Large intestine (tissue), 3 donors: ENCODE measurements around the gene SCAPER. TPM values are rescaled to one million over a fixed set of nuclear protein-coding genes. Genes with fewer than 3 reads are reported as not detected.

Experiments
- DNase-seq, 2 donors: peaks; one replicate each; pipeline versions ENCODE4 v3.0.0 to v3.0.0-alpha.2; 2013
- H3K27ac ChIP-seq: one replicate; pipeline ENCODE4 v1.5.1; 2013; ENCODE audit warnings: low read length
- H3K27me3 ChIP-seq: 2 replicates; pipeline ENCODE4 v1.6.1; 2013; ENCODE audit warnings: low read length; ENCODE audit not compliant: control insufficient read depth, insufficient read depth
- H3K36me3 ChIP-seq: 2 replicates; pipeline ENCODE4 v1.6.1; 2013; ENCODE audit warnings: low read length; ENCODE audit not compliant: control insufficient read depth, insufficient read depth
- H3K4me1 ChIP-seq: one replicate; pipeline ENCODE4 v1.6.1; 2013; ENCODE audit warnings: low read length; ENCODE audit not compliant: control insufficient read depth, insufficient read depth
- H3K4me3 ChIP-seq: one replicate; pipeline ENCODE4 v1.5.1; 2013; ENCODE audit warnings: low read length
- H3K9me3 ChIP-seq: one replicate; pipeline ENCODE4 v1.6.1; 2013; ENCODE audit warnings: mild to moderate bottlenecking, low read depth, low read length, moderate library complexity; ENCODE audit not compliant: control insufficient read depth
- WGBS: methylation state at CpG from one replicate; pipeline ENCODE4 v1.1.5; 2013; ENCODE audit warnings: low lambda C conversion rate; ENCODE audit not compliant: insufficient coverage; 5-methylcytosine and 5-hydroxymethylcytosine counted together
- polyA plus RNA-seq: library from polyadenylated mRNA; unstranded; fragments of 120-200 nt; gene quantifications from one replicate; pipeline ENCODE4 v1.2.1, GENCODE V29; 2013

SCAPER gene
- polyA plus RNA-seq, 1 donor = 28.0 TPM

DNA sequence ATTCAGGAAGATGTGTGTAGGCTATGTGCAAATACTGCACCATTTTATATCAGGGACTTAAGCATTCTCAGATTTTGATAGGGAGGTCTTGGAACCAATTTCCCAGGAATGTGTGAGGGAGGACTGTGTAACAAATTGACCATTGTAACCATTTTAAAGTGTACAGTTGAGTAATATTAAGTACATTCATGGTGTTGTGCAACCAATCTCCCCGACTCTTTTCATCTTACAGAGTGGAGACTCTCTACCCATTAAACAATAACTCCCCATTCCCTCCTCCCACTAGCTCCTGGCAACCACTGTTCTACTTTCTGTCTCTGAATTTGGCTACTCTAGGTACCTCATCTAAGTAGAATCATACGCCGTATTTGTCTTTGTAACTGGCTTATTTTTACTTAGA lies 31.5 kb upstream of the SCAPER start:
- whole genome bisulfite sequencing = 67% methylated on average over 1 of the region's 3 CpGs

DNA sequence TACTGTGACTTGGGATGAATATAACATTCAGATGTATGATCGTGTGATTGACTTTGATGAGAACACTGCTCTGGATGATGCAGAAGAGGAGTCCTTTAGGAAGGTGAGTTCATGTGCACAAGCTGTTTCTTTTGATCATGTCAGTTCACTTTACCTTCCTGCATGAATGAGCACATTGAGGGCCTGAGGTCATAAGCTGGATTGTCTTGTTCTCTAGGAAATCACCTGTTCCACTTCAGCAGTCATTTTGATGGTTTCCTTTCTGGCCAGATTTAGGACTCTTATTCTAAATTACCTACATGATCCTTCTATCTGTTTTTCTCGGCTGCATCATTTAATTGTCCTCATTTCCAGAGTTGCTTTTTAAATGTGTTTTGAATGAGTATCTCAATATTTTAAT lies 30.5 kb upstream of the SCAPER start:
- DNase-seq = no peak
- Histone ChIP-seq H3K4me1 (peaks cover 10% of the 10 kb centered on the region), H3K27ac (no peak overlapping the region), H3K27me3 (no peaks in the 10 kb centered on the region), H3K4me3 (no peak overlapping the region), H3K36me3 (peaks cover 30% of the 10 kb centered on the region), H3K9me3 (no peaks in the 10 kb centered on the region)
- WGBS = 100% methylated on average over 1 of the region's 2 CpGs

More for the DNA sequence above, 31.5 kb upstream of the SCAPER start:
- Histone ChIP-seq H3K36me3 (peaks cover 30% of the 10 kb centered on the region), H3K27ac (no peak overlapping the region), H3K4me1 (peaks cover 4% of the 10 kb centered on the region), H3K4me3 (no peak overlapping the region), H3K9me3 (no peaks in the 10 kb centered on the region), H3K27me3 (no peaks in the 10 kb centered on the region)
- DNase-seq = no peak

GRCh38 chr15:76932135-76932966 lies 27.2 kb upstream of the SCAPER start:
- H3K27me3 ChIP-seq = no peaks in the 10 kb centered on the region
- H3K4me3 ChIP-seq = peak overlapping the region; percentile 73
- H3K4me1 ChIP-seq = peaks cover 17% of the 10 kb centered on the region
- no peaks in the 10 kb centered on the region for H3K9me3 ChIP-seq
- peak in 1 of 2 donors; percentile 61 for DNase-seq
- peaks cover 20% of the 10 kb centered on the region for H3K36me3 ChIP-seq
- 87% methylated on average over 2 of the region's 14 CpGs for WGBS
- peak overlapping the region; percentile 69 for H3K27ac ChIP-seq

GRCh38 chr15:76931397-76932134 lies 26.4 kb upstream of the SCAPER start, which contains the start of gene RCN2:
Gene RCN2, plus strand, starts transcription at chr15:76931749. Its CDS starts 93 bp downstream, at chr15:76931842.
- no peaks in the 10 kb centered on the region for H3K9me3 ChIP-seq
- no CpG with 5 or more reads among the region's 96 CpGs for WGBS
- peak; percentile 96 to 98 for DNase-seq
- H3K4me3 ChIP-seq = peak within 1 kb of the TSS; percentile 78
- H3K27me3 ChIP-seq = no peaks in the 10 kb centered on the region
- H3K36me3 ChIP-seq = peaks cover 15% of the 10 kb centered on the region
- H3K4me1 ChIP-seq = peaks cover 17% of the 10 kb centered on the region
- H3K27ac ChIP-seq = peak within 1 kb of the TSS; percentile 87

GRCh38 chr15:76930831-76931396 lies 25.8 kb upstream of the SCAPER start:
- peak in 1 of 2 donors; percentile 42 for DNase-seq

DNA sequence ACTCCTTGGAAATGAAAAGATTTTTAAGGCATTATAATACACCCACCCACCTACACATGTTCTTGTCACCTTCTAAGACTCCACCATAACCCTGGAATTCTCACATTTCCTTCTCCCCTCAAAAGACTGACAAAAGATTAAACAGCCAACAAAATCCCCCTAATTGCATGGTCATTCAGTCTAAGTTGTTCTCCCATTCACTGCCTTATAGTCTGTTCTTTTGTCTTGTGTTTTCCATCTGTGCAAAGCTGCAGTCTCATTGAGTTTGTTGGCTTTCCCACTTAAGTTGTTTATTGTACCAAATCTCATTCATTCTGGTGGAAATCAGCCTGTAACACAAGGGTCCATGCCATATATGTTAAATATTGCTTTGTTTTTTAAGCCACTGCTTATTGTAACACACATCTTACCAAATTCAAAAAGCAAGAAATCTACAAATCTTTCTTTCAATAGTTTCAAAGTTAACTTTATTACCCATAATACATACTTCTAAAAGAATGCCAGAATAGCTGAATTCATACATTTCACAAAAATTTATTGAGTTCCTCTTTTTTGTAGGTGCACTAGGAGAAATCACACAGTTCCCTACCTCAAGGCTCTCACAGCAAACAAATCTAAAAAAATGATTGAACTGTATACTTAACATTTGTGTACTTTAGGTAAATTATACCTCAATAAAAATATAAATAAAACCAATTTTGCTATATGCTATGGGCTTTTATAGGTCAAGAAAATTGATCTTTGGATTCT lies 24.0 kb upstream of the SCAPER start:
- no peak for DNase-seq
- H3K27ac ChIP-seq = no peak overlapping the region
- no peaks in the 10 kb centered on the region for H3K27me3 ChIP-seq
- H3K9me3 ChIP-seq = no peaks in the 10 kb centered on the region
- H3K36me3 ChIP-seq = peaks cover 4% of the 10 kb centered on the region
- H3K4me3 ChIP-seq = no peak overlapping the region
- peaks cover 17% of the 10 kb centered on the region for H3K4me1 ChIP-seq

More at GRCh38 chr15:76930831-76931396, 25.8 kb upstream of the SCAPER start:
- Histone ChIP-seq H3K36me3 (peaks cover 12% of the 10 kb centered on the region), H3K27ac (peak overlapping the region; percentile 87), H3K9me3 (no peaks in the 10 kb centered on the region), H3K4me1 (peaks cover 17% of the 10 kb centered on the region), H3K4me3 (peak overlapping the region; percentile 78), H3K27me3 (no peaks in the 10 kb centered on the region)
- WGBS = 40% methylated on average over 2 of the region's 7 CpGs

DNA sequence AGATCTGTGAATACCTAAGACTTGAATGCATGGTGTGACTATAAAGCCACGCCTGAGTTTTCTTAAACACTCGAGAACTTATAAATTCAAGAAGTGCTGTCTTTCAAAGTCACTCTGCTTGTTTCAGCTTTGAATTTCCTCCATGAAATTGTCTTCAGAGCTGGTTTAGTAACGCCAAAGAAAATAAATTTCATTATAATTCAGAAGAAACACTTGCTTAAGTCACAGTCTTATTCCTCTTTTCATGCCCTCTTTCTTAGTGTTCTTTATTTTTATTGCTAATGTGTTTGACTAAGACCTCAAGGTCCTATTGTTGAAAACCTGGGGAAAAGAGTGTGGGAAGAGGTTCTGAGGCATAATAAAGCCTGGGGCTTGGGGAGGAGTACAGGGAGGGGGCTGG lies 23.1 kb upstream of the SCAPER start:
- no peaks in the 10 kb centered on the region for H3K36me3 ChIP-seq
- H3K27me3 ChIP-seq = no peaks in the 10 kb centered on the region
- no peaks in the 10 kb centered on the region for H3K9me3 ChIP-seq
- DNase-seq = no peak
- H3K4me3 ChIP-seq = no peak overlapping the region
- H3K4me1 ChIP-seq = peaks cover 17% of the 10 kb centered on the region
- WGBS = 67% methylated on average over 2 of the region's 3 CpGs
- no peak overlapping the region for H3K27ac ChIP-seq

DNA sequence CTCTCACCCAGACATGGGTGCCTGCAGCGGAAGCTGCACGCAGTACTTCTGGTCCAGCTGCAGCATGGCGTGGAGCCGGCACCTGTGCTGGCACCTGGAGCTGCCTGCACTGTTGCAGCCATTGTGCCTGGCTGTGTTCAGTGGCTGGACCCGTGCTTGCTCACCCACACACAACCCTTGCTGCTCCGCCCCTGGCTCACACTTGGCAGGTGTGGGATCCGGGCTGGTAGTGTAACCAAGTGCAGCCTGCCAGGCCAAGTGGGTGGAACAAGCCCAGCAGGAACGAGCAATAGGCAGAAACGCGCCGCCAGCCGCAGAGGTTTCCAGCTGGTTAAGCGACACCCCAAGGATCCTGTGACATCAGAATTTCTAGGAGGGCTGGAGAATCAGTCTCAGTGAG lies 11.2 kb upstream of the SCAPER start:
- no peak for DNase-seq
- no peaks in the 10 kb centered on the region for H3K36me3 ChIP-seq
- H3K27me3 ChIP-seq = no peaks in the 10 kb centered on the region
- no peaks in the 10 kb centered on the region for H3K4me1 ChIP-seq
- no CpG with 5 or more reads among the region's 13 CpGs for whole genome bisulfite sequencing
- H3K27ac ChIP-seq = no peak overlapping the region
- no peaks in the 10 kb centered on the region for H3K9me3 ChIP-seq
- H3K4me3 ChIP-seq = no peak overlapping the region

DNA sequence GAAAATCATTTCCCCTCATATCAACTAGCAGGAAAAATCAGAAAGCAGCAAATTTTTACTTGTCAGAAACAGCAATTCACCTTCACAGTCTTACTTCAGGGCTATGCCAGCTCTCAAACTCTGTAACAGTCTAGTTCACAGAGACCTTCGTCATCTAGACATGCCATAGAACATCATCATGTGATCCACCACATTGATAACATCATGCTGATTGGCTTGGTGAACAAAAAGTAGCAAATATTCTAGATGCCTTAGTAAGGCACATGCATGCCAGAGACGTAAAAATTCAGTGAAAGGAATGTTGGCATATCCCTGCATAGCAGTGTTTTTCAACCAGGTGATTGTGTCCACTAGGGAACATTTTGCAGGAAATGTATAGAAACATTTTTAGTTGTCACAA lies 8.6 kb upstream of the SCAPER start:
- Histone ChIP-seq H3K4me3 (no peak overlapping the region), H3K27me3 (no peaks in the 10 kb centered on the region), H3K36me3 (no peaks in the 10 kb centered on the region), H3K4me1 (no peaks in the 10 kb centered on the region), H3K9me3 (no peaks in the 10 kb centered on the region), H3K27ac (no peak overlapping the region)
- no peak for DNase-seq
- WGBS = no CpG with 5 or more reads among the region's 2 CpGs

GRCh38 chr15:76912430-76912829 lies 7.3 kb upstream of the SCAPER start:
- DNase-seq = no peak
- Histone ChIP-seq H3K27me3 (no peaks in the 10 kb centered on the region), H3K4me3 (no peak overlapping the region), H3K4me1 (no peaks in the 10 kb centered on the region), H3K9me3 (no peaks in the 10 kb centered on the region), H3K36me3 (no peaks in the 10 kb centered on the region), H3K27ac (no peak overlapping the region)
- no CpG with 5 or more reads among the region's 4 CpGs for WGBS
